K562 (cell line): Measurements from ENCODE around the gene FUCA1. TPM values are rescaled to one million over a fixed set of nuclear protein-coding genes. Genes with fewer than 3 reads are reported as not detected.

Experiments
- ATAC-seq: fragments of 200-7000 bp; cut with Tn5 transposase; 3 replicates; pipeline ENCODE4 v1.9.1; 2020; ENCODE audit warnings: moderate library complexity
- BruUV-seq: library from RNA; stranded (reverse); fragments of 400-500 nt; replicated peaks from 2 replicates; lab custom pipeline; 2021; lab: Mats Ljungman, UMichigan
- CTCF ChIA-PET: fragments of 300-600 bp; formaldehyde crosslinking; extraction: SDS; loops from one replicate; lab custom pipeline; 2021; ENCODE audit warnings: low intra/inter-chr PET ratio; lab: Yijun Ruan, JAX
- POLR2A ChIA-PET: fragments of 300-600, 350-650 bp; sonication (Branson Sonifier 250); formaldehyde crosslinking; extraction: SDS; loops from one replicate; lab custom pipeline; 2021; ENCODE audit warnings: antibody characterized with exemption, inconsistent platforms; lab: Yijun Ruan, JAX
- DNase-seq, 4 experiments: peaks; one replicate each; pipeline versions ENCODE4 v3.0.0 to v3.0.0-alpha.2; 2011 to 2018; ENCODE audit warnings: low spot score in 3 of 4, mixed read lengths in 3 of 4; ENCODE audit errors: extremely low read depth in 1 of 4
- FAIRE-seq: peaks from 2 replicates; lab custom pipeline; 2011; peaks lifted over from hg19 to GRCh38; lab: Jason Lieb, UNC
- H2AFZ ChIP-seq: 2 replicates; pipeline ENCODE4 v1.6.0; 2011; ENCODE audit warnings: low read depth, low read length, control low read depth, inconsistent platforms
- H3K27ac ChIP-seq: fragments of 200-600 bp; 3 replicates; pipeline ENCODE4 v1.8.0; 2011; ENCODE audit warnings: low read depth, mild to moderate bottlenecking, control low read depth, inconsistent platforms, low read length, moderate library complexity, mixed read lengths; ENCODE audit errors: extremely low read depth
- H3K27me3 ChIP-seq, 2 experiments: fragments of 300-600 bp in 1 of 2; 2 replicates in 1 of 2; 3 replicates in 1 of 2; pipeline versions ENCODE4 v1.6.0 to v1.8.0; 2011; ENCODE audit warnings: inconsistent platforms in 2 of 2, low read length in 2 of 2, mild to moderate bottlenecking in 1 of 2, mixed read lengths in 1 of 2, moderate library complexity in 1 of 2; ENCODE audit not compliant: control insufficient read depth in 2 of 2, insufficient read depth in 2 of 2
- H3K36me3 ChIP-seq: fragments of 300-600 bp; 3 replicates; pipeline ENCODE4 v1.8.0; 2011; ENCODE audit warnings: mild to moderate bottlenecking, low read length, inconsistent platforms; ENCODE audit not compliant: control insufficient read depth, insufficient read depth
- H3K4me1 ChIP-seq, 2 experiments: fragments of 200-600 bp in 1 of 2; replicated peaks in 1 of 2; 2 replicates in 1 of 2; 3 replicates in 1 of 2; pipeline versions ENCODE4 v1.5.1 to v1.8.0; 2011; ENCODE audit warnings: inconsistent platforms in 2 of 2, low read length in 2 of 2, mild to moderate bottlenecking in 1 of 2, mixed read lengths in 1 of 2, moderate library complexity in 1 of 2; ENCODE audit not compliant: control insufficient read depth in 2 of 2, insufficient read depth in 2 of 2
- H3K4me2 ChIP-seq: 2 replicates; pipeline ENCODE4 v1.6.1; 2011; ENCODE audit warnings: low read length, control low read depth, inconsistent platforms, mixed read lengths; ENCODE audit not compliant: insufficient read depth
- H3K4me3 ChIP-seq: fragments of 200-600 bp; sonication (generic), shearing (Covaris generic); 2 replicates; pipeline ENCODE4 v1.5.1; 2016; ENCODE audit warnings: control low read depth, inconsistent platforms
- H3K79me2 ChIP-seq: fragments of 200-600 bp; 3 replicates; pipeline ENCODE4 v1.8.0; 2011; ENCODE audit warnings: low read length, inconsistent platforms; ENCODE audit not compliant: control insufficient read depth, insufficient read depth
- H3K9ac ChIP-seq, 2 experiments: 2 replicates each; pipeline versions ENCODE4 v1.6.0 to v1.6.1; 2011; ENCODE audit warnings: low read depth in 2 of 2, low read length in 2 of 2, control low read depth in 1 of 2, inconsistent platforms in 1 of 2, mild to moderate bottlenecking in 1 of 2, mixed read lengths in 1 of 2; ENCODE audit not compliant: insufficient read depth in 1 of 2
- H3K9me1 ChIP-seq: one replicate; pipeline ENCODE4 v1.6.0; 2011; ENCODE audit warnings: inconsistent platforms, mild to moderate bottlenecking, low read length, moderate library complexity; ENCODE audit not compliant: control insufficient read depth, insufficient read depth
- H3K9me3 ChIP-seq: replicated peaks from 2 replicates; pipeline ENCODE4 v1.5.1; 2011; ENCODE audit warnings: low read depth, low read length, inconsistent platforms; ENCODE audit not compliant: control insufficient read depth, insufficient read depth
- H4K20me1 ChIP-seq: replicated peaks from 2 replicates; pipeline ENCODE4 v1.6.1; 2011; ENCODE audit warnings: low read length, inconsistent platforms, mixed read lengths; ENCODE audit not compliant: control insufficient read depth, insufficient read depth
- ATF3 ChIP-seq, 2 experiments: fragments of 450-650 bp in 1 of 2; sonication (generic) in 1 of 2; formaldehyde crosslinking in 1 of 2; IDR thresholded peaks in 1 of 2; conservative IDR thresholded peaks in 1 of 2; 2 replicates each; pipeline versions ENCODE4 v1.6.1 to v1.8.1; 2016 to 2023; ENCODE audit warnings: mild to moderate bottlenecking in 2 of 2, moderate library complexity in 2 of 2, inconsistent platforms in 1 of 2, missing genetic modification reagents in 1 of 2
- BCOR ChIP-seq: fragments of 450-650 bp; IDR thresholded peaks from 2 replicates; pipeline ENCODE4 v1.6.1; 2016
- BHLHE40 ChIP-seq: IDR thresholded peaks from 2 replicates; pipeline ENCODE4 v1.6.1; 2011; ENCODE audit warnings: low read length, improper control_type of control experiment
- CTCF ChIP-seq, 3 experiments: IDR thresholded peaks in 2 of 3; conservative IDR thresholded peaks in 1 of 3; 2 replicates each; pipeline ENCODE4 v1.5.1; 2011 to 2012; ENCODE audit warnings: low read length in 3 of 3, mild to moderate bottlenecking in 3 of 3, control low read depth in 2 of 3, improper control_type of control experiment in 1 of 3, inconsistent platforms in 1 of 3, low read depth in 1 of 3, mixed read lengths in 1 of 3, moderate library complexity in 1 of 3; ENCODE audit not compliant: insufficient read depth in 2 of 3
- ELF2 ChIP-seq: fragments of 250-450 bp; sonication (Bioruptor Pico); IDR thresholded peaks from 2 replicates; pipeline ENCODE4 v1.5.0; 2021; ENCODE audit warnings: mild to moderate bottlenecking
- KDM4B ChIP-seq, 2 experiments: fragments of 450-650 bp in 1 of 2; sonication (generic) in 1 of 2; IDR thresholded peaks; 2 replicates each; pipeline ENCODE4 v1.6.1; 2016 to 2017; ENCODE audit warnings: borderline replicate concordance in 2 of 2, antibody characterized with exemption in 1 of 2, low read depth in 1 of 2, mild to moderate bottlenecking in 1 of 2
- NR1H2 ChIP-seq: sonication (generic); formaldehyde crosslinking; IDR thresholded peaks from 2 replicates; pipeline ENCODE4 v1.4.0; 2020; ENCODE audit warnings: mild to moderate bottlenecking, missing genetic modification reagents
- NR4A1 ChIP-seq, 2 experiments: fragments of 250-450 bp in 1 of 2; fragments of 450-650 bp in 1 of 2; sonication (Bioruptor Pico) in 1 of 2; IDR thresholded peaks; 2 replicates each; pipeline versions ENCODE4 v1.4.0 to v1.6.1; 2016 to 2020; ENCODE audit warnings: mild to moderate bottlenecking in 2 of 2, missing compliant biosample characterization in 1 of 2, missing genetic modification characterization in 1 of 2, moderate library complexity in 1 of 2
- RBBP5 ChIP-seq: fragments of 200-600 bp; sonication (generic); IDR thresholded peaks from 2 replicates; pipeline ENCODE4 v1.6.1; 2012; ENCODE audit warnings: borderline replicate concordance, mild to moderate bottlenecking, low read length, control low read depth, inconsistent platforms; ENCODE audit not compliant: insufficient read depth, poor library complexity, severe bottlenecking
- SAFB2 ChIP-seq: fragments of 200-400 bp; formaldehyde crosslinking; IDR thresholded peaks from 2 replicates; pipeline ENCODE4 v1.6.1; 2018; ENCODE audit warnings: borderline replicate concordance, low read length, low read depth, moderate library complexity; ENCODE audit not compliant: severe bottlenecking
- SNIP1 ChIP-seq: fragments of 450-650 bp; IDR thresholded peaks from 2 replicates; pipeline ENCODE4 v1.7.1; 2017; ENCODE audit warnings: low read depth, mild to moderate bottlenecking
- TCF7 ChIP-seq: sonication (generic); IDR thresholded peaks from 2 replicates; pipeline ENCODE4 v1.6.1; 2016; ENCODE audit warnings: antibody characterized with exemption, borderline replicate concordance
- ZNF24 ChIP-seq: fragments of 450-650 bp; IDR thresholded peaks from 2 replicates; pipeline ENCODE4 v1.6.1; 2016
- ZNF695 ChIP-seq: fragments of 450-650 bp; formaldehyde crosslinking; IDR thresholded peaks from 2 replicates; pipeline ENCODE4 v1.4.0; 2020; ENCODE audit warnings: mild to moderate bottlenecking, moderate library complexity
- ZNF707 ChIP-seq: fragments of 250-450 bp; sonication (Bioruptor Pico); conservative IDR thresholded peaks from 2 replicates; pipeline ENCODE4 v1.8.0; 2022; ENCODE audit warnings: inconsistent platforms, mild to moderate bottlenecking, moderate library complexity
- ZNF830 ChIP-seq: fragments of 250-450 bp; sonication (Bioruptor Pico); IDR thresholded peaks from 2 replicates; pipeline ENCODE4 v1.5.0; 2021; ENCODE audit warnings: mild to moderate bottlenecking
- WGBS: fragments of 100-300 bp; shearing (Covaris generic); methylation state at CpG from one replicate; pipeline ENCODE4 v1.1.6; 2016; ENCODE audit warnings: low coverage, mixed read lengths; ENCODE audit not compliant: insufficient coverage; ENCODE audit errors: missing lambda C conversion rate; 5-methylcytosine and 5-hydroxymethylcytosine counted together
- in situ Hi-C: fragments of 300-500 bp; cut with MboI; formaldehyde crosslinking; loops from 4 replicates; pipeline ENCODE4 v1.15.0; 2018; ENCODE audit warnings: inconsistent platforms, mixed read lengths
- intact Hi-C: fragments of 100-400 bp; cut with micrococcal nuclease; formaldehyde crosslinking; loops from 2 replicates; pipeline ENCODE4 v1.14.2; 2022
- polyA plus RNA-seq, 8 experiments: library from polyadenylated mRNA; depleted of rRNA in 4 of 8; stranded (reverse) in 5 of 8; unstranded in 3 of 8; fragments of >200 nt; fragmentation: Nextera tagmentation in 2 of 8; fragmentation: Illumina TruSeq in 1 of 8; extraction: Ambion mirVana in 2 of 8; extraction: Trizol in 1 of 8; gene quantifications; 2 replicates each; pipeline versions ENCODE4 v1.2.1 to v1.2.3, GENCODE V29; 2011 to 2014; ENCODE audit warnings: inconsistent platforms in 1 of 8, missing spikeins in 1 of 8
- total RNA-seq, 7 experiments: library from RNA; depleted of rRNA in 6 of 7; stranded (reverse); fragments of >200 nt in 6 of 7; fragmentation: Illumina TruSeq in 2 of 7; extraction: Trizol in 2 of 7; gene quantifications; 2 replicates each; pipeline versions ENCODE4 v1.2.1 to v1.2.3, GENCODE V29; 2011 to 2021; ENCODE audit warnings: low replicate concordance in 1 of 7
- TF ChIP-seq, protein P1 (sequence below): fragments of 450-650 bp; formaldehyde crosslinking; IDR thresholded peaks from 2 replicates; pipeline ENCODE4 v1.4.0; 2022; ENCODE audit warnings: missing genetic modification characterization

The FUCA1 gene
- total and polyA plus RNA-seq, 9 of the 15 experiments (the other 6 are each of a cell fraction or from before 2014, with no cell fraction given), result 7.0 to 20.5 (median 13.5) TPM

DNA sequence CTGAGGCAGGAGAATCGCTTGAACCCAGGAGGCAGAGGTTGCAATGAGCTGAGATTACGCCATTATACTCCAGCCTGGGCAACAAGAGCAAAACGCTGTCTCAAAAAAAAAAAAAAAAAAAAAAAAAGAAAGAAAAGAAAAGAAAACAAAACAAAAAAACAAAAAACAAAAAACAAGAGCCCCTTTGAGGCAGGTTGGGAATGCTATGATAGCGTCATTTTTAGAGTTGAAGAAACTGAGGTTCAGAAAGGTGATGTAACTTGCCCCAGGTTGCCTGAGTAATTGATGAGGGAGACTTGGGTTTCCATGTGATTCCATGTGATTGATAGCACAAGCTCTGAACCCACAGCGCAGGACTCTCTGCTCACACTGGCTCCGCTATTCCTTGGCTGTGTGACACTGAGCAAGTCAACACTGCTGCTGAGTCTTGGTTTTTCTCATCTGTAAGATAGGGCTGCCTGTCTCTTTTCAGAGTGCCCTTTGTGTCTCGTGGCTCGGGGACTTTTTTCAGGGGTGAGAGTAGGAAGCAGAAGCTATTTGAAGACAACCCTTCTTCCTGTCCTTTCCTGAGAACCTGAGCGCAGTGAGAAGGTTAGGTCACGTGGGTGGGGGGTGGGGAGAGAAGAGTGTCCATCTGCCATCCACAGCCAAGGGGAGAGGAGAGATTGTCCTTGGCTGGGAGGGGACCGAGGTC lies 42.6 kb upstream of the FUCA1 start:
- no peaks in the 10 kb centered on the region for H3K27me3 ChIP-seq
- no peaks in the 10 kb centered on the region for H3K79me2 ChIP-seq
- H2AFZ ChIP-seq, result peak overlapping the region; percentile 86
- DNase-seq (peak; percentile 38 to 66 (median 56)), FAIRE-seq (peak; percentile 57), ATAC-seq (peak; percentile 18; the same call in 1 of the 3 replicates)
- no peak overlapping the region for H3K4me3 ChIP-seq
- H3K27ac ChIP-seq, result no peak overlapping the region; the same call in 2 of the 3 replicates
- ChIA-PET POLR2A (interaction anchor here (0.6 to 1.8 kb wide), 7 partner anchors 9 to 132 kb away, joined by 3 to 8 read pairs (median 4); partner anchors contain the start of gene PITHD1), CTCF (interaction anchor here (0.6 kb wide), 1 partner anchor 799 kb away, joined by 3 read pairs; no protein-coding TSS in a partner anchor)
- no peaks in the 10 kb centered on the region for H3K9me3 ChIP-seq
- no peaks in the 10 kb centered on the region for H4K20me1 ChIP-seq
- WGBS, result 37% methylated on average over 11 of the region's 11 CpGs
- no peaks in the 10 kb centered on the region for H3K9me1 ChIP-seq
- H3K4me1 ChIP-seq, result peaks cover 37 to 44% of the 10 kb centered on the region in 2 experiments
- in situ Hi-C loops, result no loop called here
- no peaks in the 10 kb centered on the region for H3K36me3 ChIP-seq
- no TSS peak for BruUV-seq
- H3K9ac ChIP-seq, result peak overlapping the region; percentile 7 to 39; a peak in 1 of 4 replicates
- intact Hi-C loops, result no loop called here
- peak overlapping the region; percentile 17; the same call in 1 of the 2 replicates for H3K4me2 ChIP-seq
- TF ChIP-seq ATF3 (IDR thresholded peaks at IDR 0.05) (peak; percentile 37; the same call in 1 of the 2 replicates), ATF3 (CRISPR knock-in tag; conservative IDR thresholded peaks at IDR 0.05) (no peak), ZNF830 (CRISPR knock-in tag) (no peak), BCOR (peak; percentile 23; the same call in 1 of the 2 replicates), RBBP5 (no peak), NR4A1 (CRISPR knock-in tag; IDR thresholded peaks at IDR 0.05) (no peak), NR4A1 (tag; IDR thresholded peaks at IDR 0.05) (no peak), ZNF24 (no peak), NR1H2 (CRISPR knock-in tag) (no peak), ELF2 (CRISPR knock-in tag) (no peak), ZNF707 (CRISPR knock-in tag) (no peak), TCF7 (no peak), KDM4B (IDR thresholded peaks at IDR 0.05; ENCODE audit: borderline replicate concordance in 2 of 2, low read depth in 1 of 2) (no peak), BHLHE40 (0 out of 2 replicates have a peak, but pooled peaks have one; percentile 16), CTCF (IDR thresholded peaks at IDR 0.05 in 2 of 3, conservative IDR thresholded peaks at IDR 0.05 in 1 of 3; ENCODE audit: insufficient read depth in 2 of 3, low read depth in 1 of 3, low read length in 3 of 3) (no peak), SAFB2 (no peak), SNIP1 (no peak), ZNF695 (CRISPR knock-in tag) (no peak)
- TF ChIP-seq, protein P1, sequence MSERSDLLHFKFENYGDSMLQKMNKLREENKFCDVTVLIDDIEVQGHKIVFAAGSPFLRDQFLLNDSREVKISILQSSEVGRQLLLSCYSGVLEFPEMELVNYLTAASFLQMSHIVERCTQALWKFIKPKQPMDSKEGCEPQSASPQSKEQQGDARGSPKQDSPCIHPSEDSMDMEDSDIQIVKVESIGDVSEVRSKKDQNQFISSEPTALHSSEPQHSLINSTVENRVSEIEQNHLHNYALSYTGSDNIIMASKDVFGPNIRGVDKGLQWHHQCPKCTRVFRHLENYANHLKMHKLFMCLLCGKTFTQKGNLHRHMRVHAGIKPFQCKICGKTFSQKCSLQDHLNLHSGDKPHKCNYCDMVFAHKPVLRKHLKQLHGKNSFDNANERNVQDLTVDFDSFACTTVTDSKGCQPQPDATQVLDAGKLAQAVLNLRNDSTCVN, result no peak
